ENCODE data around the gene CREB5.

DNA sequence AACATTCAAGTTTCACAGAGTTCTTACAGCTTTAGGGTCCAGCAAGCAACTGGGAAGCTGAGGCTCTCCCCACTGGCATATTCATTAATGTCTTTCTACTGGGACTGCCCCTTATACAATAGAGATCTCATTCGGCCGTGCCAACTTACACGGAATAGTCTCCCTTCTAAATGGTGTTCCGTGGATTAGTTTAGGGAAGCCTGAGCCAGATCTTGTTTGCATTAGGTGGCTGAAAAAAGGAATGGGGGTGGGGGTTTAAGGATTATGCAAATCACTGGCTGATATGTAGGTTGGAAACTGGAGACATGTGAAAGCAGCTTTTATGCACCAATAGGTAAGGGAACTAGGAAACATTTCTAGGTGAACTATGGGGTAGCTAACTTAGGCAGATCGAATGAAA is 327.5 kb downstream of the CREB5 start:
- TF ChIP-seq, protein P1, sequence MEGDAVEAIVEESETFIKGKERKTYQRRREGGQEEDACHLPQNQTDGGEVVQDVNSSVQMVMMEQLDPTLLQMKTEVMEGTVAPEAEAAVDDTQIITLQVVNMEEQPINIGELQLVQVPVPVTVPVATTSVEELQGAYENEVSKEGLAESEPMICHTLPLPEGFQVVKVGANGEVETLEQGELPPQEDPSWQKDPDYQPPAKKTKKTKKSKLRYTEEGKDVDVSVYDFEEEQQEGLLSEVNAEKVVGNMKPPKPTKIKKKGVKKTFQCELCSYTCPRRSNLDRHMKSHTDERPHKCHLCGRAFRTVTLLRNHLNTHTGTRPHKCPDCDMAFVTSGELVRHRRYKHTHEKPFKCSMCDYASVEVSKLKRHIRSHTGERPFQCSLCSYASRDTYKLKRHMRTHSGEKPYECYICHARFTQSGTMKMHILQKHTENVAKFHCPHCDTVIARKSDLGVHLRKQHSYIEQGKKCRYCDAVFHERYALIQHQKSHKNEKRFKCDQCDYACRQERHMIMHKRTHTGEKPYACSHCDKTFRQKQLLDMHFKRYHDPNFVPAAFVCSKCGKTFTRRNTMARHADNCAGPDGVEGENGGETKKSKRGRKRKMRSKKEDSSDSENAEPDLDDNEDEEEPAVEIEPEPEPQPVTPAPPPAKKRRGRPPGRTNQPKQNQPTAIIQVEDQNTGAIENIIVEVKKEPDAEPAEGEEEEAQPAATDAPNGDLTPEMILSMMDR (IDR thresholded peaks at IDR 0.05; ENCODE audit: poor library complexity, severe bottlenecking): no peak
- TF ChIP-seq POLR2AphosphoS5 (IDR thresholded peaks at IDR 0.05) (no peak), MXI1 (conservative IDR thresholded peaks at IDR 0.05; ENCODE audit: poor library complexity, severe bottlenecking) (no peak), EP300 (conservative IDR thresholded peaks at IDR 0.05; ENCODE audit: poor library complexity, severe bottlenecking) (no peak)
